GM12873 (cell line): Measurements from ENCODE around the gene ZNF609.

Experiments used
- TF ChIP-seq, protein P1 (sequence below): IDR thresholded peaks from 2 replicates; pipeline ENCODE4 v1.5.1; 2012; ENCODE audit warnings: low read depth, mild to moderate bottlenecking, moderate library complexity, low read length, control low read depth; ENCODE audit not compliant: insufficient read depth; ENCODE audit errors: missing control alignments

Gene ZNF609

GRCh38 chr15:64430000-64430735 lies 30.2 kb upstream of the ZNF609 start:
- TF ChIP-seq, protein P1, sequence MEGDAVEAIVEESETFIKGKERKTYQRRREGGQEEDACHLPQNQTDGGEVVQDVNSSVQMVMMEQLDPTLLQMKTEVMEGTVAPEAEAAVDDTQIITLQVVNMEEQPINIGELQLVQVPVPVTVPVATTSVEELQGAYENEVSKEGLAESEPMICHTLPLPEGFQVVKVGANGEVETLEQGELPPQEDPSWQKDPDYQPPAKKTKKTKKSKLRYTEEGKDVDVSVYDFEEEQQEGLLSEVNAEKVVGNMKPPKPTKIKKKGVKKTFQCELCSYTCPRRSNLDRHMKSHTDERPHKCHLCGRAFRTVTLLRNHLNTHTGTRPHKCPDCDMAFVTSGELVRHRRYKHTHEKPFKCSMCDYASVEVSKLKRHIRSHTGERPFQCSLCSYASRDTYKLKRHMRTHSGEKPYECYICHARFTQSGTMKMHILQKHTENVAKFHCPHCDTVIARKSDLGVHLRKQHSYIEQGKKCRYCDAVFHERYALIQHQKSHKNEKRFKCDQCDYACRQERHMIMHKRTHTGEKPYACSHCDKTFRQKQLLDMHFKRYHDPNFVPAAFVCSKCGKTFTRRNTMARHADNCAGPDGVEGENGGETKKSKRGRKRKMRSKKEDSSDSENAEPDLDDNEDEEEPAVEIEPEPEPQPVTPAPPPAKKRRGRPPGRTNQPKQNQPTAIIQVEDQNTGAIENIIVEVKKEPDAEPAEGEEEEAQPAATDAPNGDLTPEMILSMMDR: no peak

GRCh38 chr15:64437982-64438381 lies 22.4 kb upstream of the ZNF609 start:
- TF ChIP-seq, protein P1: no peak

- TF ChIP-seq, protein P1: no peak
Measured at GRCh38 chr15:64438653-64439447, 21.5 kb upstream of the ZNF609 start.

DNA sequence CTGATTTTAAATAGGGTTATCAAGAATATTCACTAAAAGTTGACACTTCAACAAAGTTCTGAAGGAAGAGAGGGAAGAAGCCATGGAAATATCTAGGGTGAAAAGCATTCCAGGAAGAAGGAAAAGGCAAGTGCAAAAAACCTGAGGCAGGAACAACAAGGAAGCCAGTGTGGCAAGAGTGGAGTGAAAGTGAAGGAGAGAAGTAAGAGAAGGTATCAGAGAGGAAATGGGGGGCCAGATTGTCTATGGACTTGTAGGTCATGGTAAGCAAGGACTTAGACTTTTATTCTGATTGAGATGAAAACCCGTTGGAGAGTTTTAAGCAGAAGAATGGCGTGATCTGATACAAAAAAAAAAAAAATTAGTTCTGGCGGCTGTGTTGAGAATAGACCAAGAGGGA lies 18.5 kb upstream of the ZNF609 start:
- TF ChIP-seq, protein P1: no peak

DNA sequence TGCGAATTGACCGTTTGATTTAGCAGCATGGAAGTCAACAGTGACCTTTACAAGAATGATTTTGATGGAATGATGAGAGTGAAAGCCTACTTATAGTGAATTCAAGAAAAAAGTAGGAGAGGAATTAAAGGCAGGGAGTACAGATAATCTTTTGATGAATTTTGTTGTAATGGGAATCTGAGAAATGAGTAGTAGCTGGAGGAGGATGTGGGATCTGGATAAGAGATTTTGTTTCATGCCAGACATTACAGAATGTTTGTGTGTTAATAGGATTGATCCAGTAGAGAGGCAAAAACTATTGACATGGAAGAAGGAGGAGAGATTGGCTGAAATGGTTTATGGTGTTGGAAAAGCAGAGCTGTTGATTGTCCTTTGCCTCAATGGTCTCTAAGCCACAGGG lies 17.4 kb upstream of the ZNF609 start:
- TF ChIP-seq, protein P1: no peak

DNA sequence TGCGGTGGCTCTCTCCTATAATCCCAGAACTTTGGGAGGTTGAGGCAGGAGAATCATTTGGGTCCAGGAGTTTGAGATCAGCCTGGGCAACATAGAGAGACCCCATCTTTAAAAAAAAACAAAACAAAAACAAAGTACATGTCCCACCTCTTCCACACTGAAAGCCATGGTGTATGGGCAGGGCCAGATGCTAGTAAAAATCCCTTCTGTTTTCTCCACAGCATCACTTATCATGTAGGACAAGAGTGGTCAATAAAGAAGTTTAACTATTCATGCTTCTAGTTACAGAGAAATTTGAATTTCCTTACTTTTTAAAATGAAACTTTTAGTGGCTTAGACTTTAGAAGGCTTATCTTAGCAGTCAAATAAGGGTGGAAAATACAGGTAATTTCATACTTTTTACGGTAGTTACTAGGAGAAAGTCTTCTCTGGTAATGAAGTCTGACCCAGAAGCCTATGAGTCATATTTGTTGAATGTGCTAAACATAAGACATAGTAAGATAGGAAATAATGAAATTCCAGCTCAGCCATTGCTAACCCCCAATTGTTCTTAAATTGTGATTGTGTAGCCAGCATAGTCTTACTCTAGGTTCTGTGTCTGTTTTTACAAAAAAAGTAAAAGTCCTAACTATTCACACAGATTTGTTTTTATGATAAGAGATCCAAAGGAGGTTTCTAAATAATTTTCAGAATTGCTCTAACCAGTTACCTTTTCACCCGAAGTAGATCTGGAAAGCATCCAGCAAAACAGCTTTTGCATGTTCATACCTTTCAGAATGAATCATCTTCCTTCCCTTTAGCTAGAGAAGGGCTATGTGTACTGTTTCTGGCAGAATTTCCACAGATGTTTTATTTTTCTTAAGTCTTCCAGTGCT lies 16.4 kb upstream of the ZNF609 start:
- TF ChIP-seq, protein P1: no peak
